Breast epithelium (tissue), 3 donors: Measurements from ENCODE around the gene GAS1.

Source experiments
- CTCF ChIP-seq, 3 donors: fragments of 450-650 bp; IDR thresholded peaks; one replicate each; pipeline ENCODE4 v1.5.1; 2016 to 2017; ENCODE audit warnings: antibody characterized with exemption in 3 of 3, mild to moderate bottlenecking in 3 of 3, moderate library complexity in 3 of 3
- POLR2AphosphoS5 ChIP-seq, 3 donors: sonication (generic); formaldehyde crosslinking; IDR thresholded peaks; one replicate each; pipeline ENCODE4 v1.6.1; 2017; ENCODE audit warnings: antibody characterized with exemption in 3 of 3

GRCh38 chr9:86974421-86974820, 27.1 kb upstream of the GAS1 start:
- TF ChIP-seq CTCF (IDR thresholded peaks at IDR 0.05) (no peak), POLR2AphosphoS5 (IDR thresholded peaks at IDR 0.05) (no peak)
